ENCODE data around the gene ZSCAN5A. TPM values are rescaled to one million over a fixed set of nuclear protein-coding genes. Genes with fewer than 3 reads are reported as not detected.

Gene ZSCAN5A
- total and polyA plus RNA-seq, 2 of the 13 experiments (the other 11 are each of a cell fraction or from before 2014, with no cell fraction given), result 9.5 to 17.8 TPM

DNA sequence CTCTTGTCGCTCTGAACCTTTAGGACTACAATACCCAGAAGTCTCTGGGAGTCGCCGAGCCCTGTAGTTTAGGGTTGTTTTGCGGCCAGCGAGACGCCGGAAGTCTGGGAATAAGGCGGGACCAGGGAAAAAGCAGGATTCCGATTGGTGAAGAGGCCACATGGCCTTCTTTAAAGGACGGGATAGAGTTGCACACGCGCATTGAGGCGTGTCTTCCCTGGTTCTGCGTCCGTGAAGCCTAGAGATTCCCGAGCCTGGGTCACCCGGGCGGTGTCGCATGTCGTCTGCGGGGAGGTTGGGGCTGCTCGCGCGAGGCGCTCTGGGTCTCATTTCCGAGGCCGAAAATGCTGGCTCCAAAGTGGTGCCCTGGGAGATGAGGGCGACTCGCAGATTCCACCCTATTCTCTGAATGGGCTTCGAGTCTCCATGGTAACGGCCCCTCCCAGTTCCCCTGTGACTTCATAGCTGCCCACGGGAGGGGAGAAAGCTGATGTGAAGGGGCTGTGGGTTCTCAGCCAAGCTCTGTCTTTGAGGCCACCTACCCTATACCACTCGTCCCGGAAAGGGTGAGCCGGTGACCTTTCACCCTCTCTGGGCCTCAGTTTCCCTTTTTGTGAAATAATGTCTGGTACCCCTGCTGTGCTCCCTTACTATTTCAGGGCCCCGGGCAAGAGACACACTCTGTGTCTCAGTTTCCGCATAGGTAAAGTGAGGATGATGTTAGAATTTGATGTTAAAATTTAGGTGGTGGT is 614 bp upstream of the ZSCAN5A start (continued):
- TF ChIP-seq ZNF839 (CRISPR knock-in tag; IDR thresholded peaks at IDR 0.05; ENCODE audit: borderline replicate concordance) (no peak), RBM39 (IDR thresholded peaks at IDR 0.05; ENCODE audit: low read depth, low read length, poor library complexity, severe bottlenecking) (peak; percentile 38), SOX13 (IDR thresholded peaks at IDR 0.05) (no peak), SOX13 (CRISPR knock-in tag; conservative IDR thresholded peaks at IDR 0.05 in 1 of 2, IDR thresholded peaks at IDR 0.05 in 1 of 2) (no peak), FOSL2 (CRISPR knock-in tag; IDR thresholded peaks at IDR 0.05) (no peak), HOXD1 (CRISPR knock-in tag; IDR thresholded peaks at IDR 0.05) (no peak), MED1 (CRISPR knock-in tag; IDR thresholded peaks at IDR 0.05) (no peak), RFXANK (CRISPR knock-in tag; IDR thresholded peaks at IDR 0.05) (no peak; the same call in 1 of the 2 replicates), NFIB (CRISPR knock-in tag; IDR thresholded peaks at IDR 0.05; ENCODE audit: borderline replicate concordance) (no peak), ZNF143 (CRISPR knock-in tag; IDR thresholded peaks at IDR 0.05) (peak; percentile 82), NFKB2 (CRISPR knock-in tag; IDR thresholded peaks at IDR 0.05; ENCODE audit: borderline replicate concordance) (no peak), MIER2 (CRISPR knock-in tag; IDR thresholded peaks at IDR 0.05) (no peak), GATAD2A (CRISPR knock-in tag; IDR thresholded peaks at IDR 0.05) (no peak)
- TF ChIP-seq, protein P1, sequence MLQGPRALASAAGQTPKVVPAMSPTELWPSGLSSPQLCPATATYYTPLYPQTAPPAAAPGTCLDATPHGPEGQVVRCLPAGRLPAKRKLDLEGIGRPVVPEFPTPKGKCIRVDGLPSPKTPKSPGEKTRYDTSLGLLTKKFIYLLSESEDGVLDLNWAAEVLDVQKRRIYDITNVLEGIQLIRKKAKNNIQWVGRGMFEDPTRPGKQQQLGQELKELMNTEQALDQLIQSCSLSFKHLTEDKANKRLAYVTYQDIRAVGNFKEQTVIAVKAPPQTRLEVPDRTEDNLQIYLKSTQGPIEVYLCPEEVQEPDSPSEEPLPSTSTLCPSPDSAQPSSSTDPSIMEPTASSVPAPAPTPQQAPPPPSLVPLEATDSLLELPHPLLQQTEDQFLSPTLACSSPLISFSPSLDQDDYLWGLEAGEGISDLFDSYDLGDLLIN (CRISPR knock-in tag; IDR thresholded peaks at IDR 0.05; ENCODE audit: borderline replicate concordance), result no peak
- TF ChIP-seq, protein P2, sequence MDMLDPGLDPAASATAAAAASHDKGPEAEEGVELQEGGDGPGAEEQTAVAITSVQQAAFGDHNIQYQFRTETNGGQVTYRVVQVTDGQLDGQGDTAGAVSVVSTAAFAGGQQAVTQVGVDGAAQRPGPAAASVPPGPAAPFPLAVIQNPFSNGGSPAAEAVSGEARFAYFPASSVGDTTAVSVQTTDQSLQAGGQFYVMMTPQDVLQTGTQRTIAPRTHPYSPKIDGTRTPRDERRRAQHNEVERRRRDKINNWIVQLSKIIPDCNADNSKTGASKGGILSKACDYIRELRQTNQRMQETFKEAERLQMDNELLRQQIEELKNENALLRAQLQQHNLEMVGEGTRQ (IDR thresholded peaks at IDR 0.05; ENCODE audit: low read depth, low read length), result peak; percentile 82
- TF ChIP-seq, protein P2 (CRISPR knock-in tag; IDR thresholded peaks at IDR 0.05; ENCODE audit: borderline replicate concordance), result peak; percentile 84; the same call in 1 of the 2 replicates
- TF ChIP-seq, protein P3, sequence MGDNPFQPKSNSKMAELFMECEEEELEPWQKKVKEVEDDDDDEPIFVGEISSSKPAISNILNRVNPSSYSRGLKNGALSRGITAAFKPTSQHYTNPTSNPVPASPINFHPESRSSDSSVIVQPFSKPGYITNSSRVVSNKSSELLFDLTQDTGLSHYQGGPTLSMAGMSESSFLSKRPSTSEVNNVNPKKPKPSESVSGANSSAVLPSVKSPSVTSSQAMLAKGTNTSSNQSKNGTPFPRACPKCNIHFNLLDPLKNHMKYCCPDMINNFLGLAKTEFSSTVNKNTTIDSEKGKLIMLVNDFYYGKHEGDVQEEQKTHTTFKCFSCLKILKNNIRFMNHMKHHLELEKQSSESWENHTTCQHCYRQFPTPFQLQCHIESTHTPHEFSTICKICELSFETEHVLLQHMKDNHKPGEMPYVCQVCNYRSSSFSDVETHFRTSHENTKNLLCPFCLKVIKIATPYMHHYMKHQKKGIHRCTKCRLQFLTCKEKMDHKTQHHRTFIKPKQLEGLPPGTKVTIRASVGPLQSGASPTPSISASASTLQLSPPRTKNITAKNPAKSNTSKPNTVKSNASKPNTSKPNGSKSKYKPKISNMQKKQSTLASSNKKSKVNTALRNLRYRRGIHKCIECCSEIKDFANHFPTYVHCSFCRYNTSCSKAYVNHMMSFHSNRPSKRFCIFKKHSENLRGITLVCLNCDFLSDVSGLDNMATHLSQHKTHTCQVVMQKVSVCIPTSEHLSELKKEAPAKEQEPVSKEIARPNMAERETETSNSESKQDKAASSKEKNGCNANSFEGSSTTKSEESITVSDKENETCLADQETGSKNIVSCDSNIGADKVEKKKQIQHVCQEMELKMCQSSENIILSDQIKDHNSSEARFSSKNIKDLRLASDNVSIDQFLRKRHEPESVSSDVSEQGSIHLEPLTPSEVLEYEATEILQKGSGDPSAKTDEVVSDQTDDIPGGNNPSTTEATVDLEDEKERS (CRISPR knock-in tag; IDR thresholded peaks at IDR 0.05), result 0 out of 2 replicates have a peak, but pooled peaks have one; percentile 25
- TF ChIP-seq, protein P4, sequence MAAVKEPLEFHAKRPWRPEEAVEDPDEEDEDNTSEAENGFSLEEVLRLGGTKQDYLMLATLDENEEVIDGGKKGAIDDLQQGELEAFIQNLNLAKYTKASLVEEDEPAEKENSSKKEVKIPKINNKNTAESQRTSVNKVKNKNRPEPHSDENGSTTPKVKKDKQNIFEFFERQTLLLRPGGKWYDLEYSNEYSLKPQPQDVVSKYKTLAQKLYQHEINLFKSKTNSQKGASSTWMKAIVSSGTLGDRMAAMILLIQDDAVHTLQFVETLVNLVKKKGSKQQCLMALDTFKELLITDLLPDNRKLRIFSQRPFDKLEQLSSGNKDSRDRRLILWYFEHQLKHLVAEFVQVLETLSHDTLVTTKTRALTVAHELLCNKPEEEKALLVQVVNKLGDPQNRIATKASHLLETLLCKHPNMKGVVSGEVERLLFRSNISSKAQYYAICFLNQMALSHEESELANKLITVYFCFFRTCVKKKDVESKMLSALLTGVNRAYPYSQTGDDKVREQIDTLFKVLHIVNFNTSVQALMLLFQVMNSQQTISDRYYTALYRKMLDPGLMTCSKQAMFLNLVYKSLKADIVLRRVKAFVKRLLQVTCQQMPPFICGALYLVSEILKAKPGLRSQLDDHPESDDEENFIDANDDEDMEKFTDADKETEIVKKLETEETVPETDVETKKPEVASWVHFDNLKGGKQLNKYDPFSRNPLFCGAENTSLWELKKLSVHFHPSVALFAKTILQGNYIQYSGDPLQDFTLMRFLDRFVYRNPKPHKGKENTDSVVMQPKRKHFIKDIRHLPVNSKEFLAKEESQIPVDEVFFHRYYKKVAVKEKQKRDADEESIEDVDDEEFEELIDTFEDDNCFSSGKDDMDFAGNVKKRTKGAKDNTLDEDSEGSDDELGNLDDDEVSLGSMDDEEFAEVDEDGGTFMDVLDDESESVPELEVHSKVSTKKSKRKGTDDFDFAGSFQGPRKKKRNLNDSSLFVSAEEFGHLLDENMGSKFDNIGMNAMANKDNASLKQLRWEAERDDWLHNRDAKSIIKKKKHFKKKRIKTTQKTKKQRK (IDR thresholded peaks at IDR 0.05; ENCODE audit: low read length), result no peak
- TF ChIP-seq, protein P5, sequence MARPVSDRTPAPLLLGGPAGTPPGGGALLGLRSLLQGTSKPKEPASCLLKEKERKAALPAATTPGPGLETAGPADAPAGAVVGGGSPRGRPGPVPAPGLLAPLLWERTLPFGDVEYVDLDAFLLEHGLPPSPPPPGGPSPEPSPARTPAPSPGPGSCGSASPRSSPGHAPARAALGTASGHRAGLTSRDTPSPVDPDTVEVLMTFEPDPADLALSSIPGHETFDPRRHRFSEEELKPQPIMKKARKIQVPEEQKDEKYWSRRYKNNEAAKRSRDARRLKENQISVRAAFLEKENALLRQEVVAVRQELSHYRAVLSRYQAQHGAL (CRISPR knock-in tag; IDR thresholded peaks at IDR 0.05; ENCODE audit: not compliant biosample characterization), result no peak

Data from HepG2 (cell line).